Stimulated activated CD8-positive, alpha-beta memory T cell treated with anti-CD3 and anti-CD28 coated beads, Interleukin-2, amount 100 ng/mL, for 1 hour (primary cell): ENCODE data around the gene LSP1.
A peak's percentile ranks its signal among the peaks of the same experiment; 100 is the strongest.

Source experiments
- DNase-seq, 2 donors: peaks; one replicate each; pipeline ENCODE4 v3.0.0-alpha.2; 2020; ENCODE audit warnings: low read depth in 2 of 2

Gene LSP1

GRCh38 chr11:1837171-1838076, 15.5 kb upstream of the LSP1 start:
- peak; percentile 67 to 69 for DNase-seq

- DNase-seq, result no peak
These were observed 14.8 kb upstream of the LSP1 start for GRCh38 chr11:1838077-1838425.

GRCh38 chr11:1838426-1839144, 14.3 kb upstream of the LSP1 start, which contains the start of gene TNNI2:
Gene TNNI2, plus strand, starts transcription at chr11:1838981. Its CDS starts 716 bp downstream, at chr11:1839697.
- no peak for DNase-seq

- no peak for DNase-seq
These were observed 13.5 kb upstream of the LSP1 start for GRCh38 chr11:1839204-1839923.

- no peak for DNase-seq
These were observed 12.7 kb upstream of the LSP1 start for GRCh38 chr11:1839924-1840779.

- DNase-seq, result no peak
These were observed 12.0 kb upstream of the LSP1 start for GRCh38 chr11:1840780-1841480.

GRCh38 chr11:1841511-1842148, 11.3 kb upstream of the LSP1 start:
- DNase-seq, result no peak

GRCh38 chr11:1842149-1843097, 10.5 kb upstream of the LSP1 start:
- DNase-seq, result no peak

GRCh38 chr11:1843098-1843473, 9.8 kb upstream of the LSP1 start:
- DNase-seq, result no peak

GRCh38 chr11:1843796-1844195, 9.1 kb upstream of the LSP1 start:
- DNase-seq, result no peak

GRCh38 chr11:1844221-1845094, 8.4 kb upstream of the LSP1 start:
- no peak for DNase-seq

- DNase-seq, result no peak
These were observed 7.8 kb upstream of the LSP1 start for GRCh38 chr11:1845095-1845429.

GRCh38 chr11:1845561-1846452, 7.1 kb upstream of the LSP1 start:
- no peak for DNase-seq

- no peak for DNase-seq
These were observed 6.4 kb upstream of the LSP1 start for GRCh38 chr11:1846453-1846932.

GRCh38 chr11:1847006-1847735, 5.7 kb upstream of the LSP1 start:
- no peak for DNase-seq

GRCh38 chr11:1847926-1848639, 4.8 kb upstream of the LSP1 start:
- DNase-seq, result no peak
